ENCODE data around the gene DKK3. TPM values are rescaled to one million over a fixed set of nuclear protein-coding genes. Genes with fewer than 3 reads are reported as not detected.

DKK3 gene
- total RNA-seq, 1 donor from 2014 or later: 23.9 TPM

- Mint-ChIP-seq H3K4me1 (peaks cover 17% of the 10 kb centered on the region), H3K9me3 (peaks cover 6% of the 10 kb centered on the region), H3K27ac (peak overlapping the region; percentile 25), H3K27me3 (ENCODE audit: insufficient read depth, low read depth) (peaks cover 15% of the 10 kb centered on the region), H3K36me3 (no peaks in the 10 kb centered on the region), H3K4me3 (no peak overlapping the region)
- Histone ChIP-seq H3K9me3 (ENCODE audit: low read depth) (no peaks in the 10 kb centered on the region), H3K4me3 (no peak overlapping the region), H3F3A (ENCODE audit: low read depth) (no peaks in the 10 kb centered on the region), H3K4me1 (no peaks in the 10 kb centered on the region), H3K79me2 (ENCODE audit: low read depth) (no peaks in the 10 kb centered on the region), H3K9ac (no peak overlapping the region), H3K27me3 (no peaks in the 10 kb centered on the region), H2AFZ (replicated peaks) (no peak overlapping the region), H3K4me2 (no peak overlapping the region), H3K36me3 (no peaks in the 10 kb centered on the region), H3K27ac (no peak overlapping the region), H4K20me1 (ENCODE audit: low read depth) (no peaks in the 10 kb centered on the region)
- no peak for DNase-seq (ENCODE audit: low spot score)
- TF ChIP-seq EZH2 (IDR thresholded peaks at IDR 0.05): no peak
- TF ChIP-seq CTCF (IDR thresholded peaks at IDR 0.05): no peak
- no peak for TF ChIP-seq EZH2phosphoT487 (IDR thresholded peaks at IDR 0.05)
Measured at GRCh38 chr11:12050470-12051286, 42.3 kb upstream of the DKK3 start.

GRCh38 chr11:12048936-12049790, 40.7 kb upstream of the DKK3 start:
- Histone ChIP-seq H4K20me1 (ENCODE audit: low read depth) (no peaks in the 10 kb centered on the region), H3K4me3 (no peak overlapping the region), H3K4me2 (no peak overlapping the region), H3F3A (ENCODE audit: low read depth) (no peaks in the 10 kb centered on the region), H2AFZ (replicated peaks) (no peak overlapping the region), H3K79me2 (ENCODE audit: low read depth) (no peaks in the 10 kb centered on the region), H3K9me3 (ENCODE audit: low read depth) (no peaks in the 10 kb centered on the region), H3K4me1 (no peaks in the 10 kb centered on the region), H3K36me3 (no peaks in the 10 kb centered on the region), H3K27ac (no peak overlapping the region), H3K27me3 (no peaks in the 10 kb centered on the region), H3K9ac (no peak overlapping the region)
- H3K27ac Mint-ChIP-seq: no peak overlapping the region
- TF ChIP-seq EZH2phosphoT487 (IDR thresholded peaks at IDR 0.05): no peak
- TF ChIP-seq CTCF (IDR thresholded peaks at IDR 0.05): no peak
- TF ChIP-seq EZH2 (IDR thresholded peaks at IDR 0.05): no peak
- H3K9me3 Mint-ChIP-seq: peaks cover 6% of the 10 kb centered on the region
- H3K36me3 Mint-ChIP-seq: no peaks in the 10 kb centered on the region
- peaks cover 19% of the 10 kb centered on the region for H3K4me1 Mint-ChIP-seq
- no peak for DNase-seq (ENCODE audit: low spot score)
- H3K4me3 Mint-ChIP-seq: no peak overlapping the region
- H3K27me3 Mint-ChIP-seq (ENCODE audit: insufficient read depth, low read depth): peaks cover 15% of the 10 kb centered on the region

GRCh38 chr11:12046636-12047236, 38.3 kb upstream of the DKK3 start:
- Mint-ChIP-seq H3K9me3 (peaks cover under 1% of the 10 kb centered on the region), H3K27me3 (ENCODE audit: insufficient read depth, low read depth) (peaks cover 8% of the 10 kb centered on the region), H3K4me3 (no peak overlapping the region), H3K4me1 (peaks cover 30% of the 10 kb centered on the region), H3K36me3 (no peaks in the 10 kb centered on the region), H3K27ac (peak overlapping the region; percentile 38)
- H2AFZ ChIP-seq (replicated peaks): no peak overlapping the region
- H3K36me3 ChIP-seq: no peaks in the 10 kb centered on the region
- no peaks in the 10 kb centered on the region for H3K9me3 ChIP-seq (ENCODE audit: low read depth)
- no peak overlapping the region for H3K4me2 ChIP-seq
- TF ChIP-seq EZH2phosphoT487 (IDR thresholded peaks at IDR 0.05) (no peak), EZH2 (IDR thresholded peaks at IDR 0.05) (no peak), CTCF (IDR thresholded peaks at IDR 0.05) (no peak)
- H3F3A ChIP-seq (ENCODE audit: low read depth): no peaks in the 10 kb centered on the region
- no peaks in the 10 kb centered on the region for H3K27me3 ChIP-seq
- no peak overlapping the region for H3K4me3 ChIP-seq
- no peak overlapping the region for H3K9ac ChIP-seq
- no peaks in the 10 kb centered on the region for H3K79me2 ChIP-seq (ENCODE audit: low read depth)
- no peak for DNase-seq (ENCODE audit: low spot score)
- H3K27ac ChIP-seq: no peak overlapping the region
- no peaks in the 10 kb centered on the region for H4K20me1 ChIP-seq (ENCODE audit: low read depth)
- H3K4me1 ChIP-seq: no peaks in the 10 kb centered on the region

All from neural progenitor cell (in vitro differentiated cells).